Measurements from ENCODE around the gene JARID2.
A peak's percentile ranks its signal among the peaks of the same experiment; 100 is the strongest.

The JARID2 gene

GRCh38 chr6:15384901-15385300, 139.0 kb downstream of the JARID2 start:
- DNase-seq = no peak

GRCh38 chr6:15385521-15385920, 139.7 kb downstream of the JARID2 start:
- DNase-seq = no peak

- no peak for DNase-seq
These were observed 140.4 kb downstream of the JARID2 start for GRCh38 chr6:15386110-15386755.

DNA sequence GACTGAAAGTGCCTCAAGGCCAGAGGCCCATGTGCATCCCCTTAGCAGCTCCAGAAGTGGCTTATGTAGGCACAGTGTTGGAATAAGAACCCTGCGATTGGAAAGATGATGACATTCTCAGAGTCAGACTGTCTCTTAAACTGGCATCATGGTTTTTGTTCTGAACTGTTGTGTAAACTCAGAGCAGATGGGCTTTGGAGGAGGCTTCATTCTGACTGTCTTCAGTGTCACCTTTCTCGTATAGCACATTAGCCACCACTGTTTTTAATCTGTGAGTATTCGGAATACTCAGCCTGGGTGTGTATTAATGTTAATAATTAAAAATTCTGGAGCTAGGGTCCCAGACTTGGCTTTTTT, 140.9 kb downstream of the JARID2 start:
- no peak for DNase-seq

GRCh38 chr6:15387118-15387517, 141.2 kb downstream of the JARID2 start:
- no peak for DNase-seq

DNA sequence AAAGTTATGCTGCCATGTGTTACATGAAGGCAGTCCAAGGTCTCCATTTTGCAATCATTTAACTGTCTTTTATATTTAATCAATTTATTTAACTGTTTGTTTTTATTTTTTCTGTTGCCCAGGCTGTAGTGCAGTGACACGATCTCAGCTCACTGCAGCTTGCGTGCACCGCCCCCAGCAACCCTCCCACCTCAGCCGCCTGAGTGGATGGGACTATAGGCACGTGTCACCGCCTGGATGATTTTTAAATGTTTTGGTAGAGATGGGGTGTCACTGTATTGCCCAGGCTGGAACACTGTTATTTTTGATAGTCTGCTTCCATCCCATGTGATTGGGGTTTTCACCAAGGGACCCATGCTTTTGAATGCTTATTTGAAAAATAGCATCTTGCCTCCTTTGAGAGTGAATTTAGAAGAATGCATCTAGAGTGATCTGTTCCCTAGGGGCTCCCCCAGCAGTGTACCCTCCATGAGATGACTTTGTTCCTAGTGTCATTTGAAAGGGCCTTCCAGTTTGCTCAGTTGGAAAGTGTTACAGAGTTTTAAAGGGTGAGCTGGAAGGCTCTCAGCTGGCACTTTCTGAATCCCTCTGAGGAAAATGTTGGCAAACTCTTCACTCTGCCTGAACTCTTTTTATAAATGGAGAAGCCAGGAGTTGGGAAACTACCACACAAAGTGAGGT, 143.4 kb downstream of the JARID2 start:
- DNase-seq = no peak

- peak; percentile 18 for DNase-seq
These were observed 144.2 kb downstream of the JARID2 start for GRCh38 chr6:15389765-15390723.

GRCh38 chr6:15391500-15391899, 145.6 kb downstream of the JARID2 start:
- no peak for DNase-seq

- DNase-seq = no peak
These were observed 146.3 kb downstream of the JARID2 start for GRCh38 chr6:15392182-15392581.

- DNase-seq = no peak
These were observed 147.7 kb downstream of the JARID2 start for GRCh38 chr6:15393605-15394004.

GRCh38 chr6:15395087-15395486, 149.2 kb downstream of the JARID2 start:
- DNase-seq = no peak

DNA sequence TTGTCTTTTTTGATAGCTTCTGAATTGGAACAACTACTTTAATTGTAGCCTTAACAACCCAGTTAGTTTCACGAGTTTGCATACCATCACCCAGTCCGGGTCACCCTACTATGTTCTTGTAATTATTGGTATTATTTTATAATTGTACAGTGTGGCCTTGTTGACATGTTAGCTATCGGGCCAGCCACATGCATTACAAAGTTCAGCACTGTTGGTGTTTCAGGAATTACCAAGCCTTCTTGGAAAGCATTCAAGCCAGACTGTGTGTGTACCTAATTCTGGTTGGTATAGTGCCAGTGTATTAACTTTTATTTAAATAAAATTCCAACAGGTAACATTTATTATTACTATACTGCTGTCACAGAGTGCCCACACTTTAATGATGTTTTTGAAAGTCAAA, 150.9 kb downstream of the JARID2 start:
- no peak for DNase-seq

GRCh38 chr6:15398633-15399275, 152.9 kb downstream of the JARID2 start:
- DNase-seq = no peak

- DNase-seq = no peak
These were observed 154.0 kb downstream of the JARID2 start for GRCh38 chr6:15399641-15400470.

DNA sequence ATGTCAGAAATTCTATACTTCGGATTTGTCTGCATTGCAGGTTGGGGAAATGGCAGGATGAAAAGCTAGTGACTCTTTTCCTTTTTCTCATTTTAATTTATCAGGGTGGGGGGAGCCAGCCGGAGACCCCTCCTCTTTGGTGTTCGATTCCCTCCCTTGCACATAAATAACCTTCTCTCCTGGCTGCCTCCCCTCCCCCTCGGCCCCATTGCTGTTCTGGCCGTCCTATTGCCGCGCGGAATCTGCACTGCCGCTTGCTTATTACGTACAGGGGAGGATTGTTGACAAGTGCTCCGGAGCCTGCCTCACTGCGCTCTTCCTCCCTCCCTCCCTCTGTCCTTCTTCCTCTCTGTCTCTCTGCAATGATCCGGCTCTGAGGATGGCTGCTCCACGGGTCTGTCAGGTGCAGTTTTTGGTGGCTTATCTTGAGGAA, 154.7 kb downstream of the JARID2 start:
- no peak for DNase-seq

DNA sequence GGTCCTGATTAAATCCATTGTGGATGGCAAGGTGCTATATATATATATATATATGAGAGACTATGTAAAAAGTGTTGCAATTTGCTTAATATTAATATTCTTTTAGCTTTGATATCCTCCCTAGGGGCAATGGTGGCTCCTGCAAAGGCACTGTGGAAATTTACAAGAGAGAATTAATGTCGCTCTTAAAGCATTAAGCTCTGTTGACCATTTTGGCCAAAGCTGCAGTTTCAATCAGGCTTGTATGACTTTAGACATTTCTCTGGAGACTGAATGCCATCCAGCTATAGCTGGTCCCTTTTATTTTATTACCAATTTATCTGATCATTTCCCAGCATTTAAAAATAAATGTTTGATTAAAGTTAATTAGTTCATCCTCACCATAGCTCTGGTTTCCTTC, 155.3 kb downstream of the JARID2 start:
- DNase-seq = no peak

GRCh38 chr6:15401769-15402250, 155.9 kb downstream of the JARID2 start:
- DNase-seq = no peak

DNA sequence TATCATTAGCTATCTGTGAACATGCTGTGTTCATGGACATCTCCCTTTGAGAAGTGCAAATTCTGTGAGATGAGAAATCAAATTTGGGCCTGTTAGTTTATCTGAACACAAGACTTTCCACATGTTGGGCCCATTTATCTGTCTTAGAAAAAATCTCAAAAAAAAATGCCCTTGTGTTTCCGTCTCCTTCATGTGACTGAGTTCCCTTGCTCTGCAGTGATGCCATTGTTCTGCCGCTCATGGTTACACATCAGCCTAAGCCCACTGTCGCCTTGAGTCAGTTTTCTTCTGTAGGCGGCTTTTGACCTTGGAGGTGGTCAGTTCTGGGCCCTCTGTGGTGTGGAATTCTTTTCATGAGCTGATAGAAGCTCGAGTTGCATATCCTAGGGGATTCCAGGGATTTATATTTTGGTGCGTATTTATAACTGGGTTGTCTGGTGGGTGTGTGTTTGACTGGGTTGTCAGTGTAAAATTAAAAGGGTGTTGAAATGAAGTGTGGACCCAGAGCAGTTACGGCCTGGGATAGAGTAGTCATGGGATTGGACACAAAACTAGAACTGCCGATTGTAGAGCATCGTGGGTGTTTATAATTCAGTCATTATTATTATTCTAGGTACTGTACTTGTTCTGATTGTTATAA, 156.7 kb downstream of the JARID2 start:
- DNase-seq = no peak

DNA sequence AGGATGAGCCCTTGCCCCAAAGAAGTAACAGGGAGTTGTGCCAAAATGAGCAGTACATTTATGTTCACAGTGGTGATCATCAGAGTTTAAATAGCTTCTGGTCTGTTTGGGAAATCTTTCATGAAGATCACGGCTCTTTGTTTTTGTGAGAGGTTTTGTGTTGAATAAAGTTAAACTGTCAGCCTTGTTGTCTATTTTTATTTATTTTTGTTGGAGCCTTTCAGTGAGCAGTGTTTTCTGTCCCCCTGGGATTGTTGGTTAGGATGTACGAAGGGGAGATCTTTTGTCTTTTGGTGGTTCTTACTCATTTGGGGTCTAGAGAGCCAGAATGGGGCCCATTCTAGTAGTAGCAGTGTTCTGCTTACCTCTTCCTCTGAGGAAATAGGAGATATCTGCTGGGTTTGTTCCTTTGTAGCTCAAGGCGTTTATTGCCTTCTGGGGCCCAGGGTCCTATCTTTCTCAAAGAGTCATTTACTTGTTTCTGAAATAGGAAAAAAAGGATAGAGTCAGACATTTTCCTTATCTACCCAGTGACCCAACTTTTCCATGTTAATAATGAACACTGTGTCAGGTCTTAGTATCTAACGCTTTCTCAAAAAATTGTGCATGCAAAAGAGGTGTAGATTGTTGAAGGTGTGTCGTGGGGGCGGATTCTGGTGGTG, 157.4 kb downstream of the JARID2 start:
- no peak for DNase-seq

DNA sequence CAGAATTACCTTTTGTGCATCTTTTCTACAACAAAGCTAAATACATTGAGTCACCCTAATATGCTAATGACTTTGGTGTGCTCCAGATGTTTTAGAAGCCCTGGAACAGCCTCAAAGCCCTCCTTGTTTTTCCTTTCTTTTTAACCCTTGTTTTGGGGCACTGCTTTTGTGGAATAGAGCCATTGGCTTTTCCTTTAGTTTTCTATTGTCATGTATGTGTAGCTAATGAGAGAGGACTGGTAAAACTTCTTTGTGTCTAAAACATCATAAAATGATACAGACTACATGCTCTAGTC, 158.8 kb downstream of the JARID2 start:
- DNase-seq = no peak

Measured in CD4-positive, alpha-beta T cell treated with Interleukin-12 subunit alpha and Interleukin-12 subunit beta, for 1 hour (primary cell).